HCT116 (cell line): Measurements from ENCODE around the gene IL1RAPL2. TPM values are rescaled to one million over a fixed set of nuclear protein-coding genes. Genes with fewer than 3 reads are reported as not detected.

Experiments used
- ATAC-seq: fragments of 200-7000 bp; cut with Tn5 transposase; 2 replicates; pipeline ENCODE4 v1.9.1; 2020; ENCODE audit warnings: mild to moderate bottlenecking, moderate library complexity
- BruUV-seq: library from RNA; stranded (reverse); fragments of 400-500 nt; replicated peaks from 2 replicates; lab custom pipeline; 2021; lab: Mats Ljungman, UMichigan
- CTCF ChIA-PET: fragments of 300-600 bp; sonication (Branson Sonifier 250); formaldehyde crosslinking; loops from one replicate; lab custom pipeline; 2021; ENCODE audit warnings: antibody characterized with exemption; lab: Charles Lee
- POLR2A ChIA-PET: fragments of 300-600, 350-600 bp; sonication (Branson Sonifier 250); formaldehyde crosslinking; loops from one replicate; lab custom pipeline; 2021; ENCODE audit warnings: antibody characterized with exemption; lab: Charles Lee
- RAD21 ChIA-PET, 2 experiments: fragments of 300-600 bp; sonication (Branson Sonifier 250); formaldehyde crosslinking; loops; one replicate each; lab custom pipeline; 2023; ENCODE audit warnings: low total read pairs in 2 of 2; ENCODE audit not compliant: uncharacterized antibody in 2 of 2, unreplicated experiment in 2 of 2, low non-redundant PET in 1 of 2; lab: Charles Lee
- DNase-seq: peaks from one replicate; pipeline ENCODE4 v3.0.0-alpha.2; 2010; ENCODE audit warnings: low read depth, low spot score
- H2AFZ ChIP-seq: fragments of 200-600 bp; shearing (Covaris generic), sonication (generic); 2 replicates; pipeline ENCODE4 v1.6.1; 2017; ENCODE audit warnings: low read depth, mixed run types, mixed read lengths, antibody characterized with exemption, low read length; ENCODE audit not compliant: poor library complexity, severe bottlenecking
- H3K27ac ChIP-seq: 2 replicates; pipeline ENCODE4 v1.5.1; 2012; ENCODE audit warnings: low read depth, low read length
- H3K27me3 ChIP-seq: fragments of 200-600 bp; sonication (generic); 2 replicates; pipeline ENCODE4 v1.6.1; 2016; ENCODE audit warnings: mixed run types, low read length, mixed read lengths; ENCODE audit not compliant: insufficient read depth
- H3K36me3 ChIP-seq, 2 experiments: fragments of 200-500 bp in 1 of 2; fragments of 200-600 bp in 1 of 2; sonication (Bioruptor generic) in 1 of 2; sonication (generic) in 1 of 2; 2 replicates each; pipeline versions ENCODE4 v1.5.1 to v1.6.1; 2014 to 2016; ENCODE audit warnings: low read length in 2 of 2, inconsistent platforms in 1 of 2, mixed read lengths in 1 of 2, mixed run types in 1 of 2; ENCODE audit not compliant: insufficient read depth in 2 of 2, control insufficient read depth in 1 of 2
- H3K4me1 ChIP-seq, 2 experiments: fragments of 200-600 bp in 1 of 2; sonication (generic) in 1 of 2; 2 replicates each; pipeline versions ENCODE4 v1.5.1 to v1.6.1; 2012 to 2017; ENCODE audit warnings: low read length in 2 of 2, inconsistent platforms in 1 of 2, mild to moderate bottlenecking in 1 of 2, mixed read lengths in 1 of 2, mixed run types in 1 of 2, moderate library complexity in 1 of 2; ENCODE audit not compliant: insufficient read depth in 2 of 2, control insufficient read depth in 1 of 2
- H3K4me2 ChIP-seq: fragments of 200-600 bp; sonication (generic); 2 replicates; pipeline ENCODE4 v1.6.1; 2017; ENCODE audit warnings: mixed run types, low read length, mixed read lengths
- H3K4me3 ChIP-seq, 2 experiments: fragments of 200-600 bp in 1 of 2; sonication (generic) in 1 of 2; replicated peaks in 1 of 2; 2 replicates each; pipeline ENCODE4 v1.5.1; 2011 to 2016; ENCODE audit warnings: low read length in 2 of 2, control low read depth in 1 of 2, low read depth in 1 of 2, mild to moderate bottlenecking in 1 of 2, mixed read lengths in 1 of 2, mixed run types in 1 of 2
- H3K79me2 ChIP-seq: fragments of 200-600 bp; sonication (generic); 2 replicates; pipeline ENCODE4 v1.6.1; 2017; ENCODE audit warnings: mild to moderate bottlenecking, mixed run types, low read length, moderate library complexity, mixed read lengths; ENCODE audit not compliant: insufficient read depth
- H3K9ac ChIP-seq: fragments of 200-600 bp; sonication (generic); 2 replicates; pipeline ENCODE4 v1.6.1; 2016; ENCODE audit warnings: low read length, mixed read lengths
- H3K9me2 ChIP-seq: fragments of 200-600 bp; sonication (generic), shearing (Covaris generic); 2 replicates; pipeline ENCODE4 v1.6.1; 2017; ENCODE audit warnings: mixed run types, mild to moderate bottlenecking, moderate library complexity; ENCODE audit not compliant: insufficient read depth
- H3K9me3 ChIP-seq, 2 experiments: fragments of 200-500 bp in 1 of 2; fragments of 200-600 bp in 1 of 2; sonication (Bioruptor generic) in 1 of 2; sonication (generic) in 1 of 2; 2 replicates each; pipeline ENCODE4 v1.6.1; 2014 to 2017; ENCODE audit warnings: low read length in 2 of 2, mixed read lengths in 2 of 2, inconsistent platforms in 1 of 2, low read depth in 1 of 2, mild to moderate bottlenecking in 1 of 2, mixed run types in 1 of 2, moderate library complexity in 1 of 2; ENCODE audit not compliant: control insufficient read depth in 1 of 2, insufficient read depth in 1 of 2
- H4K20me1 ChIP-seq: fragments of 200-600 bp; sonication (generic), shearing (Covaris generic); 2 replicates; pipeline ENCODE4 v1.6.1; 2017; ENCODE audit warnings: mixed run types, mild to moderate bottlenecking, moderate library complexity; ENCODE audit not compliant: insufficient read depth
- ATF3 ChIP-seq: IDR thresholded peaks from 2 replicates; pipeline ENCODE4 v1.6.1; 2012
- CBX3 ChIP-seq: IDR thresholded peaks from 2 replicates; pipeline ENCODE4 v1.6.1; 2012; ENCODE audit warnings: low read depth
- CEBPB ChIP-seq: IDR thresholded peaks from 2 replicates; pipeline ENCODE4 v1.6.1; 2012; ENCODE audit warnings: low read depth
- CTCF ChIP-seq, 3 experiments: fragments of 200-600 bp in 1 of 3; sonication (generic) in 1 of 3; IDR thresholded peaks in 2 of 3; conservative IDR thresholded peaks in 1 of 3; 2 replicates each; pipeline ENCODE4 v1.5.1; 2012 to 2017; ENCODE audit warnings: low read depth in 2 of 3, low read length in 2 of 3, antibody characterized with exemption in 1 of 3, borderline replicate concordance in 1 of 3, control low read depth in 1 of 3, mild to moderate bottlenecking in 1 of 3, mixed read lengths in 1 of 3, mixed run types in 1 of 3, moderate library complexity in 1 of 3; ENCODE audit not compliant: insufficient read depth in 1 of 3
- EGR1 ChIP-seq: IDR thresholded peaks from 2 replicates; pipeline ENCODE4 v1.6.1; 2012; ENCODE audit warnings: low read depth
- ELF1 ChIP-seq: IDR thresholded peaks from 2 replicates; pipeline ENCODE4 v1.6.1; 2012; ENCODE audit warnings: low read depth, borderline replicate concordance
- EZH2 ChIP-seq: fragments of 200-600 bp; sonication (generic); IDR thresholded peaks from 2 replicates; pipeline ENCODE4 v1.6.1; 2017; ENCODE audit warnings: antibody characterized with exemption, mixed run types
- EZH2phosphoT487 ChIP-seq: fragments of 200-600 bp; IDR thresholded peaks from 2 replicates; pipeline ENCODE4 v1.6.1; 2018; ENCODE audit warnings: antibody characterized with exemption, borderline replicate concordance
- FOSL1 ChIP-seq: IDR thresholded peaks from 2 replicates; pipeline ENCODE4 v1.6.1; 2012; ENCODE audit warnings: low read depth
- JUND ChIP-seq: IDR thresholded peaks from 2 replicates; pipeline ENCODE4 v1.6.1; 2012
- MAX ChIP-seq: IDR thresholded peaks from 2 replicates; pipeline ENCODE4 v1.6.1; 2012
- POLR2A ChIP-seq: IDR thresholded peaks from 2 replicates; pipeline ENCODE4 v1.7.0; 2011; ENCODE audit warnings: borderline replicate concordance; ENCODE audit not compliant: insufficient read depth, insufficient read length; ENCODE audit errors: extremely low read depth
- RAD21 ChIP-seq: IDR thresholded peaks from 2 replicates; pipeline ENCODE4 v1.6.1; 2012; ENCODE audit warnings: low read depth, mild to moderate bottlenecking
- SIN3A ChIP-seq: IDR thresholded peaks from 2 replicates; pipeline ENCODE4 v1.6.1; 2012; ENCODE audit warnings: low read depth
- SRF ChIP-seq: IDR thresholded peaks from 2 replicates; pipeline ENCODE4 v1.6.1; 2012; ENCODE audit warnings: low read depth
- TCF7L2 ChIP-seq: IDR thresholded peaks from 2 replicates; pipeline ENCODE4 v1.7.0; 2011; ENCODE audit warnings: borderline replicate concordance, inconsistent platforms; ENCODE audit not compliant: insufficient read depth, insufficient read length; ENCODE audit errors: extremely low read depth
- YY1 ChIP-seq: IDR thresholded peaks from 2 replicates; pipeline ENCODE4 v1.6.1; 2011; ENCODE audit warnings: low read length, low read depth, moderate library complexity, mild to moderate bottlenecking; ENCODE audit not compliant: insufficient replicate concordance; ENCODE audit errors: extremely low read depth
- ZFX ChIP-seq: fragments of 450-650 bp; IDR thresholded peaks from 2 replicates; pipeline ENCODE4 v1.6.1; 2017
- ZNF274 ChIP-seq: fragments of 200-500 bp; sonication (Bioruptor generic); IDR thresholded peaks from 2 replicates; pipeline ENCODE4 v1.6.1; 2014; ENCODE audit warnings: mild to moderate bottlenecking, low read depth, low read length, inconsistent platforms
- intact Hi-C: fragments of 100-400 bp; cut with micrococcal nuclease; formaldehyde crosslinking; loops from 2 replicates; pipeline ENCODE4 v1.10.0; 2022
- total RNA-seq: library from RNA; stranded (reverse); gene quantifications from one replicate; pipeline ENCODE4 v1.2.1, GENCODE V29; 2021; ENCODE audit not compliant: unreplicated experiment

IL1RAPL2 gene
- total RNA-seq, 1 experiment from 2014 or later: not detected

GRCh38 chrX:105179644-105180043, 613.6 kb downstream of the IL1RAPL2 start:
- CTCF ChIA-PET: no interaction called here
- Histone ChIP-seq H3K27me3 (no peaks in the 10 kb centered on the region), H3K9me3 (no peaks in the 10 kb centered on the region), H3K79me2 (no peaks in the 10 kb centered on the region), H3K4me3 (no peak overlapping the region), H4K20me1 (no peaks in the 10 kb centered on the region), H3K9me2 (no peaks in the 10 kb centered on the region), H3K4me2 (no peak overlapping the region), H3K9ac (no peak overlapping the region), H3K36me3 (no peaks in the 10 kb centered on the region), H3K4me1 (no peaks in the 10 kb centered on the region), H2AFZ (no peak overlapping the region), H3K27ac (no peak overlapping the region)
- RAD21 ChIA-PET: no interaction called here
- DNase-seq (no peak), ATAC-seq (no peak)
- TF ChIP-seq YY1 (no peak), SRF (no peak), FOSL1 (no peak), ZNF274 (no peak), TCF7L2 (no peak), RAD21 (no peak), ELF1 (no peak), SIN3A (no peak), CEBPB (no peak), POLR2A (no peak), EZH2phosphoT487 (no peak), ZFX (no peak), JUND (no peak), EGR1 (no peak), MAX (no peak), CTCF (IDR thresholded peaks at IDR 0.05 in 2 of 3, conservative IDR thresholded peaks at IDR 0.05 in 1 of 3; ENCODE audit: borderline replicate concordance in 1 of 3, insufficient read depth in 1 of 3, low read depth in 2 of 3, low read length in 2 of 3) (no peak), EZH2 (no peak), ATF3 (no peak), CBX3 (no peak)
- BruUV-seq: no TSS peak
- intact Hi-C loops: no loop called here
- POLR2A ChIA-PET: no interaction called here
